Measurements from ENCODE around the gene CLP1. TPM values are rescaled to one million over a fixed set of nuclear protein-coding genes. Genes with fewer than 3 reads are reported as not detected.

CLP1 gene
- 16.4 and 21.9 TPM in 2 replicates for total RNA-seq

DNA sequence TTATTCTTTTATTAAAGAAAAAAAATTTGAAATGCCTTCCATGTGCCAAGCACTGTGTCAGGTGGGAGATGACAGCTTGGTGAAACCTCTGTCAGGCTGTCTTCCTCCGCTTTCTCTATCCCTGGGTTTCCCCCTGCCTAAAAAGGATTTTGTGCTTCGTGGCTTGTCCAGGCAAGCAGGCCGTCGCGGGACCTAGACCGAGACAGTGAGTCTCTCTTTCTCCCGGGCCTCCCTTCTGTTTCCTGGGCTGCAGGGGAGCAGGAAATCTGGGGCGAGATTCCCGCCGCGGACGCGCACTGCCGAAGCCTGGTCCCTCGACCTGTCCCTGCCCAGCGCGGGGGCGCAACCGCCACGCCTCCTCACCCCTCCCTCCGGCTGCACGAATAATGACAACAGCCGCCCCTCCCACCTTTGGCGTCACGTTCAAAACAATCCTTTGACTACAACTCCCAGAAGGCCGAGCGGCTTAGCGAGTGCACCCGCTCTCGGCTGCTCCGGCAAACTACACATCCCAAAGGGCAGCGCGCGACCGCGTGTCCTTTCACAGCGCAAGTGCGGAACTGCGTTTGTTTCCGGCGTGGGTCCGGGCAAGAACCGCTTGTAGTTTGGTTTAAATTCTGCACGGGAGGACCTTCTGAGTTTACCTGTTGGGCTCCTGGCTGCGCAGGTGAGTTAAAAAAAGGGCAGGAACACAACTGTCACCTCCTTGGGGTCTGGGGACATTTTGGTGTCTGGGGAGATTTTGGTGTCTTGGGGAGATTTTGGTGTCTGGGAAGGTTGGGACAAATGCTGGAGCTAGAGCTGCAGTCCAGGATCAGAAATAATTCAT, at the start of gene CLP1:
Gene CLP1, plus strand, starts transcription at position 569 of the 829 bp plus-strand sequence. CDS start 1,715 bp downstream, outside the sequence.

DNA sequence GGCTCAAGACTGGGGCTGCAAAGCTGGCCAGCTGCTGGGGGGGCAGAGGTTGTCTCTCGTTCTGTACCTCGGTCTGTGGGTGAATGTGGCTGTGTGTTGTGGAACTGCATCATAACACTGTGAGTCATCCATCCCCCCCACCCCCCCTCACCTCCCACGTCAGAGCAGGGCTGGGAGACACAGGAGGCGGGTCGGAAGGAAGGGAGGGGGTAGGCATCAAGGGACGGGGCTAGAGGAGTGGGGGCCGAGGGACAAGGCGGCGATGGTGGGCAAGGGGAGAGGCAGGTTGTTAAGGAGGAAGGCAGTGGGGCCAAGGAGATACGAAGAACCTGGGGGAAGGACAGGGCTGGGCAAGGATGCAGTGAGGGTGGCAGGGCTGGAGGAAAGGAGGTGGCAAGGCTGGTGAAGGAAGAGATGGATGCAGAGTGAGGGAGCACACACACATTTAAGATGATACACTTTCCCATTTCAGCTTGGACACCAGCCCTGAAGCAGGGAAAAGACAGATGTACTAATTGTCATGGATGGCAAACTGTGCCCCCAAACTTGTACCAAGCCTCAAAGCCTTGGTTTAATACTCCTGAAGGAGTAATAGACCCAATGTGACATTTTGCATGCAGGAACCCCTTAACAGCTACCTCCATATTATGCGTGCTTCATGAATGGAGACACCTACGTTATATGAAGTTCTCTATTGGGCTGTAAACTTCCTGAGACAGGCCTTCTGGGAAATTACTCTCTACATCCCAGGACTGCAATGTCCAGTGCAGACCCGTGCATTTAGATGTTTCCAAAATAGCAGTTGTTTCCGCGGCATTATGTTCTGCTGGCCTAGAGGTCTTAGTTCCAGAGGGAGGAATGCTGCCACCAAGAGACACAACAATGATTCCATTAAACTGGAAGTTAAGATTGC, 7.5 kb upstream of the CLP1 start, which contains the start of gene YPEL4:
Gene YPEL4, minus strand, starts transcription at position 87 of the 913 bp plus-strand sequence. CDS start 2,805 bp downstream, outside the sequence.

GRCh38 chr11:57667736-57668433, 10.3 kb downstream of the CLP1 start, which contains the start of gene ZDHHC5:
TSS of gene ZDHHC5 (plus strand) at chr11:57668114. CDS start at chr11:57673091, 4,977 bp downstream.

Other genes starting within 250 kb of the CLP1 start
- gene SLC43A3, start 230.6 kb upstream of the CLP1 start, total RNA-seq = 85.2 and 98.7 TPM in 2 replicates
- gene RTN4RL2, start 197.2 kb upstream of the CLP1 start, total RNA-seq = under 0.01 and 0.25 TPM in 2 replicates
- gene SLC43A1, start 142.1 kb upstream of the CLP1 start, total RNA-seq = 18.0 and 22.5 TPM in 2 replicates
- gene TIMM10, start 127.0 kb upstream of the CLP1 start, total RNA-seq = 47.5 and 65.8 TPM in 2 replicates
- not detected in 2 replicates for gene SMTNL1, start 120.2 kb upstream of the CLP1 start, total RNA-seq
- gene UBE2L6, start 90.1 kb upstream of the CLP1 start, total RNA-seq = 36.4 and 50.7 TPM in 2 replicates
- 4.3 and 9.6 TPM in 2 replicates for gene SERPING1, start 60.1 kb upstream of the CLP1 start, total RNA-seq
- gene YPEL4, start 7.8 kb upstream of the CLP1 start, total RNA-seq = 0.66 and 1.6 TPM in 2 replicates
- 26.9 and 29.2 TPM in 2 replicates for gene ZDHHC5, start 10.4 kb downstream of the CLP1 start, total RNA-seq
- 13.5 and 14.8 TPM in 2 replicates for gene MED19, start 54.5 kb downstream of the CLP1 start, total RNA-seq
- 50.0 and 65.7 TPM in 2 replicates for gene TMX2, start 54.8 kb downstream of the CLP1 start, total RNA-seq
- gene SELENOH, start 83.7 kb downstream of the CLP1 start, total RNA-seq = 94.1 and 131 TPM in 2 replicates
- gene BTBD18, start 94.1 kb downstream of the CLP1 start, total RNA-seq = not detected in 2 replicates
- gene CTNND1, start 104.0 kb downstream of the CLP1 start, total RNA-seq = 87.6 and 93.8 TPM in 2 replicates